Measurements from ENCODE around the gene KDM4B.

The KDM4B gene

DNA sequence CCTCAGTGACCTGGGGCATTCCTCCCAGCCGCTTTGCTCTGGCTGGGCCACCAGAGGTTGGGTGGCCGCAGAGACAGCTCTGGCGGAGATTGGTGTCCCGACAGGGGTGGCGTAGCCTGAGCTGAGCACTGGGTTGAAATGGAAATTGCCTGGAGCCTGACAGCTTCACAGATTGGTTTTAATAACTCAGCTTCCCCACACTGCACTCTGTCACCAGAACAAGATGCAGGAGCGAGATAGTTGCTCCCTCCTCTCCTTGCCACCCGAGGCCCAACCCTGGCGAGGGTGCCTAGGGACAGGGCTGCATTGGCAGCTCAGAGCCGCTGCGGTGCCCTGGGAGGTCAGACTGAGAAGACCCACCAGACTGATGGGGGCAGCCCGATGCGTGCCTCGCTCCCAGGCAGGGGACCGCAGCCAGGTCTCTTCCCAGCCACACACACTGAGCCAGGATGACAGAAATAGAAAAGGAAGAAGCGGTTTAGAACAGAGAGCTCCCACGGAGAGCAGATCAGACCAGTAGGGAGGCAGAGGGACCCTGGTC is 84.1 kb downstream of the KDM4B start:
- DNase-seq = no peak

DNA sequence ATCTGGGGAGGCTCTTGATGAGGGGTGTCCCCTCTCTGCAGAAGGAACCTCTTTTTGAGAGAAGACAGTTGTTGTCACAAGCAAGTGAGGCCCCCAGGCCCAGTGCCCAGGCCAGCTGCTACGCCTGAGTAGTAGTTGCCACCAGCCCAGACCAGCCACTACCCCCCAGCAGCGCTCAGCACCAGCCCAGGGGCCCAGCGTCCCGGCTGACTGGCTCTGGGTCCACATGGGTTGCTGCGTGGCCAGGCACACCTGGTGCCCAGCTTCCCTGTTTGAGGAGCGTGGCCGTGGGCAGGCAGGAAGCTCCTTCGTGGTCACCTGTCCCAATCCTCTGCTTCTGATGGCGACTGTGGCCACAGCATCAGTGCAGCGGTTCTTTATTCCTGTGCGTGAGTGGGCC is 84.7 kb downstream of the KDM4B start:
- no peak for DNase-seq

DNA sequence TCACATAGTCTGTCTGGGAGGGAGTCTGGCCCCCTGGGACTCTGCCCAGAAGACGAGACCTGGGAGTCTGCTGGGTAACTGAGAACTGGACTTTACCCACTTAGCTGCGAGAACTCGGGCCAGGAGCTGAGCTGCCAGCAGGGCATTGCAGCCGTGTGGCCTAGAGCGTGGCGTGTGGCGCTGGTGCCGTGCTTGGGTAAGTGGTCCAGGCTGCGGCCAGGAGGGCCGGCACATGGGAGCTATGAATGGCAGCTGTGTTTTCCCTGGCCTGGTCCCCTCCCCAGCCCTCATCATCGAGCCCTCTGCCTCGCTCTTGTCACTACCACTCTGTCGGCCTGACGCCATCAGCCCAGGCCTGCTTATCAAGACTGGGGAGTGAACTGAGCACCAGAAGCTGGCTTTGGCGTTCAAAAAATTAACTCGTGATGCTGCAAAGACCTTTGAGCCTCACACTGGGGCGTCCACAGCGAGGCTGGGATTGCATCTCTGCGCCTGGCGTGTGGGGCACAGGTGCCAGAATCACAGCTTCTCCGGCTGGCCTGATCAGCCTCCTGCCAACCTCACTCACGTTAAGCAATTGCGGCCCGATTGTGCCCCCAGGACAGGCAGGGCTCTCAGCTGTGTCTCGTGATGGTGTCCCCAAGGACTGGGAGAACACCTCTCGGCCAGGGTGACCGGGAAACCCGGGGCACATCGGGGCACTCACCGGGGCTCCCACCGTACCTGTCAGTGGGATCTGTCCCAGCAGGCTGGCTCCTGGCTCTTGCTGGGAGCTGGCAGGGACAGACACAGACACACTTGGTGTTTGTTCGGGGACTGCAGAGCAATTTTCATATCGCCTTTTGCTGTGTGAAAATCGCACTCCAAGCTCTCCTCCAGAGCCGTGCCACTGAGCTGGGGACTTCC is 85.9 kb downstream of the KDM4B start:
- DNase-seq = no peak

DNA sequence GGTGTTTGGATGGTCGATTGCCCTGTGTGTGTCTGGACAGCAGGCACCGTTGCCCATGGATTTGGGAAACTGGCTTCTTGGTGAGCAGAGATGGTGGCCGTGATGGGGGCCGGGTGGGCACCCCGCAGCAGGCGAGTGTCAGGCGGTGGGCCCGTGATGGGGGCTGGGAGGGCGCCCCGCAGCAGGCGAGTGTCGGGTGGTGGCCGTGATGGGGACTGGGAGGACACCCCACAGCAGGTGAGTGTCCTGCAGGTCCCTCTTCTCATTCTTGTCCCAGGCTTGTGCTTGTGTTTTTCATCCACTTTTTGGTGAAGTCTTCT is 86.5 kb downstream of the KDM4B start:
- no peak for DNase-seq

DNA sequence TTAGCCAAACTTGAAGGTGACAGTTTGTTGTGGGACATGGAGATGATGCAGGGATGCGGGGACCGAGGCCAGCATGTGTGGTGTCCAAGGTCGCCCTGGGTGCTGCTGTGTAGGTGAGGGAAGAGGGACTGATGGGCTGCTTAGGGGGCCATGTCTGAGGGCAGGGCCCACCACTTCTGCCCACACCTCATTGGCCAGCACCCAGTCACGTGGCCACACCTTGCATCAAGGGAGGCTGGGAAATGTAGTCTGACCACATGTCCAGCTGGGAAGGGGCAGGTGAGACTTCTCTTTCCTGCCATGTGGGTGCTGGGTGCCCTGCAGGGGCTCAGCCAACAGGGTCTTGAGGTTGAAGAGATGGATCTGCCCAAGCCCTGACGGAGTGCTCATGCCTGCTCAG is 88.9 kb downstream of the KDM4B start:
- DNase-seq = no peak

DNA sequence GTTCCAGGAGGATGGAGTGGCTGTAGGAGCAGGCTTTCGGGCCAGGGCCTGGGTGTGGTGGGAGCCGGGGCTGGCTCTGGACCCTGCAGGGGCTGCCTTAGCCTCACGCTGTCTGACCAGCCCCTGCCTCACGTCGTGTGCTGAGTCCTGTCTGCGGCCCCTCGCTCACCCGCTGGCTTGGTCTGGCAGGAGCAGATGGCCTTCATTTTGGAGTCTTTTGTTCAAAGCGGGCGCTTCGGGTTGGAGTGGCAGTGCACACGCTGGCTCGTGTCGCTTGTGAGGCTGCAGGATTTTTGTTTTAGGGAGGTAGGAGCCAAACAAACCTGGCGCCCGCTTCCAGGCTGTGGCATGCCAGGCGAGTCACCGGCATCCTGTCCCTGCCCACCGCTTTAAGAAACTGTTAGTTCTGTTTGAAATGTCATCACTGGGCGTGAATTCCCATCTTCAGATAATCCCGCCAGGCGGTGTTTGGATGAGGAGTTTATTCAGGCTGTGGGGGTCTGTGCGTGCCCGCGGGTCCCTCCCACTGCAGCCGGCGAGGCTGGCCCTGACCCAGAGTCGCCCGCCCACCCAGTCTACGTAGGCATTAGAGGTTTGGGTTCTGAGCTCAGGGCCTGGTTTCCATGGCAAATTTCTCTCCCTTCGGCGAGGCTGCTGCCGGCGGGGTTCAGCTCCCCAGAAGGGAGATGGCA is 89.8 kb downstream of the KDM4B start:
- DNase-seq = peak; percentile 47

DNA sequence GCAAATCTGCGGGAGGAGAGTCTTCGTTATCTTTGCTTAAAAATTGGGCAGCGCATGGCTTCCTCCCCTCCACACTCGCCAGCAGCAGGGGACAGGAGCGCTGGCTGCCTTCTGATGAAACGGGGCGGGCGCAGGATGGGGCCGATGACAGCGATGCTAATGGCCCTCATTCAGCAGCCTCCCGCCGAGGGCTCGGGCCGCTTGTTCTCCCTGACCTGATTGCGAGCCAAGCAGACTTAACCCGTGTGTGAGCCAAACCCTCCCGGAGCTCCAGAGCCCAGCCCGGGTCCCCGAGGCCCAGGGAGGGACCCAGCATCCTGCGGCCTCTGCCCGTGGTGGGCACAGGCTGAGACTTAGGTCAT is 90.3 kb downstream of the KDM4B start:
- peak; percentile 47 for DNase-seq

DNA sequence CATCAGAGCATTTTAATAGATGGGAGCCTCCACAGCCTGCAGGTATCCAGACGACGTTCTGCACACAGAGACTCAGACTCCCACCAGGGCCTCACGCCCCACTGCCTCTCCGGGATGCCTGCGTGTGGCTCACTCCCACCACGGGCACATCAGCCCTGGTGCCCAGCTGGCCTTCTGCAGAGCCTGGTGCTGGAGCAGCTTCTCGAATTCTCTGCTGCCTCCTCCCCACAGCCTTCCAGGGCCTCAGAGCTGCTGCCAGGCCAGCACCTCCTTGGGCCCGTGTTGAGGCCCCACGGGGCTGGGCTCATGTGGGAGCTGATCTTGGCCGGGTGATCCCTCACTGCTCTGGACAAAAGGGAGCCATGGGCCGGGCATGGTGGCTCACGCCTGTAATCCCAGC is 90.9 kb downstream of the KDM4B start:
- no peak for DNase-seq

DNA sequence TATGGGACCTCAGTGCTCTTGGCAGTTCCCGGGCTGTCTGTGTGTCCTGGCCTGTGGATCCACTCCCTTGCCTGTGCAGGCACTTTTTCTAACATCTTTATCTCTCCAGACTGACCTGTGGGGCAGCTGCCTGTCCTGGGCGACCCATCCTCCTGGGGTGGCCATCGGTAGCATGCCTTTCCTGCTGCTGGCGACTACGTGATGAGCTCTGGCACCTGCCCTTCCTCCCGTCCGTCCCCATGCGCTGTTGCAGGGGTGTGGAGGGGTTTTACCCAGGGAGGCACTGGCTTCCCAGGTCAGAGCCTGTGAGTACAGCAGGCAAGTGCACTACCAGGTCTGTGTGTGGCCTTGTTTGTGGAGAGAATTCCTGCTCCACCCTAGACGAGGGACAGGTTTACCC is 93.3 kb downstream of the KDM4B start:
- no peak for DNase-seq

DNA sequence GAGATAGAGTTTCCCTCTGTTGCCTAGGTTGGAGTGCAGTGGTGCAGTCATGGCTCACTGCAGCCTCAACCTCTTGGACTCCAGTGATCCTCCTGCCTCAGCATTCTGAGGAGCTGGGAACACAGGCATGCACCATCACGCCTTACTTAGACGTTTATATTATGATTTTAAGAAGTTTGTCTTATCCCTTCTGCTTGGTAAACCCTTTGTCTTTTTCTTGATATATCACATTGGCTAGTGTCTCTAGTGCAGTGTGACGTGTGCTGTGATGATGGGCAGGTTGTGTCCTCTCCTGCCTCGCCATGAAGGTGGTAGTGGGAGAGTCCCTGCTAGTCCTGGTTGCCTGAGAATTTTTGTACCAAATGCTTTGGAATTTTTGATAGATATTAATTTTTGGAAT is 93.9 kb downstream of the KDM4B start:
- DNase-seq = no peak

DNA sequence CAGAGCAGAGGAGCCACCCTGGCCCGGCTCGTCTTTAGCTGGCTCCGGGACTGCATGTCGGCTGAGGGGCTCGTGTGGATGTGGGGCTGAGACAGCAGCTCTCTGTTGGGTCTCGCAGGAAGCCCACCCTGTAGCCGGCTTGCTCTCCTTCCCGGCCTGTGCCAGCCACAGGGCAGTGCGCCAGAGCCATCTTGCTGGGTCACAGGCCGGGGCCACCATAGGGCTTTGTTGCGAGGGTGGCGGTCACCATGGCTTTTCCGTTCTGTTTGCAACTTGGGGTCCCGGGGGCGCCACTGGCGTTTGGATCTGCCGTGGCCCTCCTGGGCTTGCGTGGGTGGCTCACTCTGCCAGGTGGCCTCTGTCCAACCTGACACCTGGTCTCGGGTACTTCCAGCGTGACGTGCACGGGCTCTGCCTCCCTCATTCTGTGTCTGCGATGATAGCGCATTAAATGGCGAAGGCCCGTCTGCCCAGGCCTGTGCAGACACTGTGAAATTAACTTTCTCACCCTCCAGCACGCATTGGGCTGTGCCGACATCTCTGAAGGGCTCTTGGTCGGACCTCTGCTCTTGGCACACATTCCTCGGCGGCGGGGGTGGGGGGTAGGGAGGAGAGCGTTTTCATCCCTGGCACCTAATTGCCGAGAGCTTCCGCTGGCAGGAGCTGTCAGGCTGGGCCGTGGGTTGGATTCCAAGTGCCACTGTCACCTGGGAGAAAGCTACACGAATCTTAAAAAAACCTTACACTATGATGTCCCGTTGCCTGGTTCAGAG is 95.1 kb downstream of the KDM4B start:
- DNase-seq = no peak

DNA sequence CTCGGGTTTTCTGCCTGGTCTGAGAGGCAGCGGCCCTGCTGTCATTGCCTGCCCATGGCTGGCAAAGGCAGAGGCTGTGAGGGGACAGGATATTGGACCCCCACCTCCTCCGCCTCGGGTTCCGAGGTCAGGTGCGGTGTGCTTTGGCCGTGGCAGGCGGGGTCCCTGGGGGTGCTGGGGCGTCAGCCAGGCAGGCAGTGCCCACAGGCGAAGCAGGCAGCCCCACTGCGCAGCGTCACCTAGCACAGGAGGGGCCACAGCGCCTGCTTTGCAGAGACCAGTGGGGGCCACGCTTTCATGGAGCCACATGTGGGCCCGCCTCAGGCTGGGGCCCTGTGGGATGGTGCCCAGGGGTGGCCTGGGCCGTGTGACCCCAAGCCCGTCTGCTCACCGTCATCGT is 96.0 kb downstream of the KDM4B start:
- no peak for DNase-seq

DNA sequence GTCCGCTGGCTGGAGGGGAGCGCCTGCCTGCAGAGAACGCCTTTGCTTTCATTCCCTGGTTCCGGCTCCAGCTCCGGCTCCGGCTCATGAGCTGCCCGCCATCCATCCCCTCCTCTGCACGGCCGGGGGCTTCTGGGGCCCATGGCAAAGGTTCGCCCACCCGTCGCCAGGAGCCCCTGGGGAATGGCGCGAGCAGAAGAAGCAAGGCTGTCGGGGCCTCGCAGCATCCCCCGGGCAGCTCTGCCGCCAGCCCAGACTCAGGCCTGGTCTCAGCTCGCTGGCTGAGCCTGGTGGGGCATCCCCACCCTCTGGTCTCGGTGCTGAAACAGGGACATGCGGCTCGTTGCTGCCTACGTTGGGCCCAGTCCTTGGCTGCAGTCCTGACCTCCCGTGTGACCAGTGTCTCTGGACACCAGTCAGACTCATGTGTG is 96.8 kb downstream of the KDM4B start:
- DNase-seq = no peak

DNA sequence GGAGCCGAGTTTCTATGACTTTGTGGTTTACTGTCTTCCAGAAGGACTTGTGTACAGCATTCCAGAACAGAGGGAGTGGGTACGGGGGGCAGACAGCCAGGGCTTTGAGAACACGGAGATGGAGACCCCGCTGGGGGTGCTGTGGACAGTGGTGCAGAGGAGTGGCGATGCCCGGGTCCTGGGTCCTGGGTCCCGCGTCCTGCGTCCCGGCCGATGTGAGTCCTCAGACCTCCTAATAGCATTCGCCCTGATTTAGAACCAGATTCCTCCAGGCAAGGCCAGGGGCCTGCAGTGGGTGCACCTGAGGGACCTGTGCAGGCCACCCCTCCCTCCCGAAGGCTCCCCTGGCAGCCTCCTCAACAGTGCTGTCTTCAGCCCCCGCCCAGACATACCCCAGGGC is 97.9 kb downstream of the KDM4B start:
- no peak for DNase-seq

DNA sequence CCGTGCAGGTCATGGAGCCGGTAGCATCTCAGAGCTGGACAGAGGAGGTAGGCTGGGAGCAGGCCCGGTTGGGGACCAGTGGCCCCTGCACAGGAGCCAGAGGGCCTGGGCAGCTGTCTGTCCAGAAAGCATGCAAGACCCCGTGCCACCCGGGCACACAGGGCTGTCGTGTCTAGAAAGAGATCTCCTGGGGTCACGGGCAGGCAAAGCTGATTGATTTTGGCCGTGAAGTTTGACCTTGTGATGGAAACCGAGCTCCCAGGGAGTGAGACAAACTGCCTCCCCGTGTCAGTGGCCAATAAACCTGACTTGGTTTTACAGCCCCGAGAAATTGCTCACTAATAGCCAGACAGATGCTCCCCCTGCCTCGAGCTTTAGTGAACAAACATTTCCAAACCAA is 98.8 kb downstream of the KDM4B start:
- DNase-seq = no peak

DNA sequence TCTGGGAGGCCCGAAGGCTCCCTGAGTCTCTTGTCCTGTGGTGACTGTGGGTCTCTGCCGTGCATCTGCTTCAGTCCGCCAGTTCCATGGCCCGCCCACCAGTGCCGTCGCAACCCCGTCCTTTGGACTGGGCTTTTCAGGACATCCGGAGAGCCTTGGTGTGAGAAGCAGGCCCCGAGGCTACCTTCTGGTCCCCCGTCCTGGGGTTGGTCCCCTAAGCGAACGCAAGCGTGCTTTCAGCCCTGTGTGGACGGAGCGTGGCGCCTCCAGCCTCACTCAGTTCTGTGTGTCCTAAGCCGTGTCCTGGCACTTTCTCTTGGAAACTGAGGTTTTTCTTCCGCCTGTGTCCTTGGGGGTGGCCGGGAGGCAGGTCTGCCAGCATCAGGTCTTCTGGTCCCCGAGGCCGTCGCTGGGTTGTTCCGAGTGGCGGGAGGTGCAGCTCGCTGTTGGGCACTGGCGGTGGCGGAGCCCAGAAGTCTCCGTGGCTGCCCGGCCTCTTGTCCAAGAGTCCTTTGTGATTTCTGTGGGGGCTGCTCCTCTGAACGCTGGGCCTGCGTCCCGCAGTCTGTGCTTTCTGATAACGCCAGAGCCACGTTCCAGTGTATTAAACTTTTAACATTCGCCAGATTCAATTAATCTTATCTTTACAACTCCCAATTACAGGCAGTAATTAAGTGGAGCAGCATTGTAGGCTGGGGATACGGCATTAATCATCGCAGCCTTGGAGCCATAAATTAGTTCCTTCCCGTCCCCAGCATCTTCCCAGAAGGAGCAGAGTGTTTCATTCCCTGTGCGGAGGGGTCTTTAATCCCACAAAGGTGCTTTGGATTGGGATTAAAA is 99.5 kb downstream of the KDM4B start:
- no peak for DNase-seq

DNA sequence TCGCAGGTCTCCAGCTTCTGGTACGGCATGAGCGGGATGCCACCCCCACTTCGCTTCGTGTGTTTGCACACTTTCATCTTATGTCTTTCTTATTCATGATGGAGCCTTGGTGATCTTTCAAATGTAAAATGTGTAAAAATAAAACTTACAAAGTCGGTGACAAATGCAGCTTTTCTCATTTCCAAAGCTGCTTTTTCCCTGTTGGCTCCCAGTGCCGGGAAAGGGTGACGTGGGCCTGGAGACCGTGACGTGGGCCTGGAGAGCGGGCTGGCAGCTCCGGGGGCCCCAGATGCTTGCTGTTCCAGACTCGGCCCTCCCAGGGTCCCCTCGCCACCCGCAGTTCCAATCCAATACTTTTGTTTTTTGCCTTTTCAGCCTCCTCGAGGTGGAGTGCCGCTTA is 101.4 kb downstream of the KDM4B start:
- DNase-seq = no peak

DNA sequence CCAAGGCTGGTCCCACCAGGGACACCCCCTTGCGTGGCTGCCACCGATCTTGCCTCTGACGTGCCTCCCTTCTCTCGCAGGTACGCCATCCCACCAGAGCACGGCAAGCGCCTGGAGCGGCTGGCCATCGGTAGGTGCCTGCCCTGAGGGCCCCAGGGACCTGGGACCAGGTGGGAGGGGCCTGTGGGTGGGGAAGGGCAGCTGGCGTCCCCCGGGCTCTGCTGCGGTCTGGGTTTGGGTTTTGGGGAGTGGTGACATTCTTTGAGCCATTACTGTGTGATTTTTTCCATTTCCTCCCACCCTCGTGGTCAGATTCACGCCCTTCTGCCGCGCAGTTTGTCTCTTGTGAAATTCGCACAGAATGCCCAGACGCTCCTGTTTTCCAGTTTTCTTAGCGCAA is 102.0 kb downstream of the KDM4B start:
- no peak for DNase-seq

DNA sequence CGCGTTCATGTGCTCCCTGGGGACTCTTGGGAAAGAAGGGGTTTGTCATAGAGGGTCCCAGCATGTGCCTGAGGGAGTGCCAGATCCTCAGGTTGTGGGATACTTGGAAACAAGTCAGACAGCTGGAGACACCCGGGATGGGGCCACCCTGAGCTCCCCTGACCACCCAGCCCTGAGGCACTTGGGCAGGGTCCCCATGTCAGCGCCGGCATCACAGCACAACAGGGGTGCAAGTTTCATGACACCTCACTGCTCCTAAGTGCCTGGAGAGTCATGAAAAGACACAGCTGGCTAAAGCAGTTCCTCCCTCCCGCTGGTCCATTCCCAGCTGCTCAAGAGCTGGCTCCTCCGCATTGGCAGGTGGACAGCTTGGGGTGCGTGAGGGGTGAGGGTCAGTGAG is 102.7 kb downstream of the KDM4B start:
- no peak for DNase-seq

DNA sequence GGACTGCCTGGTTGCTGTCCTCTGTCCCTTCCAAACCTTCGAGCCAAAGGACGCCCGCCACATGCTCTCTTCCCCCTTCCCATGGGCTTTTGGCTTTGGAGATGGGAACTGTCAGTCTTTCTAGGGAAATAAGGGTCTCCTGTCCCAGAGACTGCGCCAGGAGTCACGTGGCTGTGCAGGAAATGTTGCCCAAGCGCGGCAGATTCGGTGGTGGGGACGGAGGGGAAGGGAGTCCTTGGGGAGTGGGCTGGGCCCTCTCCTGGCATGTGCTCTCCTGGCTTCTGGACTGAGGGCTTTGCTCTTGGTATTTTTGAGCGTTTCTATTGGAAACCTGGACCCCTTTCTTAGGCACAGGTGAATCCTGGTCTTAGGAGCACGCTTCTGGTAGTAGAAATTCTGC is 103.2 kb downstream of the KDM4B start:
- DNase-seq = no peak

DNA sequence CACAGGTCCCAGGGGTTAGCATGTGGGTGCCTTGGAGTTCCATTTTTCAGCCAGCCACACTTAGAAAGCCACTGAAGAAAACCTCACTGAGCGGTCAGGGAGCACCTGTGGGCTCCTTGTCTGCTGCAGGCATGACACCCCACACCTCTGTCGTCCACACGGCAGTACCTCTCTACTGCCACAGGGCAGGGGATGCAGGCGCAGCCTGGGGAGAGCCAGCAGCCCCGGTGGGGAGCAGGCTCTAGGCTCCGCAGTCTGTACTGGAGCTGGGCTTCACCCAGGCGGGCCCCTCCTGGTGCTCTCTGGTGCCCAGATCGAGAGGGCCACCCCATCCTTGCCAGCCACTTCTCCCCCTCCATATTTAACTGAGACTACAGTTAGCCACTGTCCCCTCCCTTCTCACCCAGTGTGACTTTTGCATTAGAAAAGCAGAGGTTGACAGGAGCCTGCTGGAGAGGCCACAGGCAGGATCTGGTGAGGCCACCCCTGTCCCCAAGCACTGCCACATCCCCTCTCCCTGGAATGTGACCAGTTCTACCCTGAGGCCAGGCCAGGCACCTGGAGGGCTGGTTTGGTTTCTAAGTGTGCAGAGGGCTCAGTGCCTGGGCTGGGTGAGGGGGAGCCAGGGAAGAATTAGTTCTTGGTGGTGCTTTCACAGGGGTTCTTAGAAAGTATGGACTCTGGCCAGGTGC is 104.4 kb downstream of the KDM4B start:
- no peak for DNase-seq

DNA sequence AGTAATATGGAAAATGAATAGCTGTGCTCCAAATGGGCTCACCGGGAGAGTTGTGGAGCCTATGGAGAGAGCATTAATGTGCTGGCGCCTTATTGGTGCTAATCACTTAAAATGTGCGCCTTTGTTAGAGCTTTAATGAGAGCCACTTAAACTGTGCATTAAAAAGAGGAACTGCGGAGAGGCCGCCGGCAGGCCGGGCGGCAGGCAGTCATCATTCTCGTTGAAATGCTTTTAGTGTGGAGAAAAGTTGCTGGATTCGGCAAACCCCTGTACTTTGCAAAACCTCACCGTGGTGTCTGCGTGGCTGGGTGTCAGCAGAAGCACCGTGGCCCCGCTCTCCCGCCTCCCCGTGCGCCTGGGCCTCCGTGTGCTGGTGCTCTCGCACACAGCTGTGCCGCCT is 105.5 kb downstream of the KDM4B start:
- DNase-seq = no peak
